Measurements from ENCODE around the gene RNPS1. TPM values are rescaled to one million over a fixed set of nuclear protein-coding genes. Genes with fewer than 3 reads are reported as not detected.

Gene RNPS1
- total RNA-seq, 1 donor from 2014 or later: 73.5 TPM

- Histone ChIP-seq H3K27me3 (ENCODE audit: control insufficient read depth, insufficient read depth, low read length) (peaks cover 11% of the 10 kb centered on the region), H3K36me3 (ENCODE audit: control insufficient read depth, insufficient read depth, low read length) (peaks cover 38% of the 10 kb centered on the region), H3K4me3 (ENCODE audit: low read depth, low read length) (no peak overlapping the region)
- DNase-seq (ENCODE audit: low read depth) (no peak), FAIRE-seq (no peak)
- TF ChIP-seq CTCF (IDR thresholded peaks at IDR 0.05; ENCODE audit: insufficient read depth, low read length, severe bottlenecking): no peak
These were observed 35.6 kb downstream of the RNPS1 start for GRCh38 chr16:2232094-2232990.

- peaks cover 4% of the 10 kb centered on the region for H3K27me3 ChIP-seq (ENCODE audit: control insufficient read depth, insufficient read depth, low read length)
- TF ChIP-seq CTCF (IDR thresholded peaks at IDR 0.05; ENCODE audit: insufficient read depth, low read length, severe bottlenecking): no peak
- FAIRE-seq (peak; percentile 55), DNase-seq (ENCODE audit: low read depth) (peak; percentile 62)
- H3K4me3 ChIP-seq (ENCODE audit: low read depth, low read length): no peak overlapping the region
- H3K36me3 ChIP-seq (ENCODE audit: control insufficient read depth, insufficient read depth, low read length): peaks cover 39% of the 10 kb centered on the region
These were observed 36.7 kb downstream of the RNPS1 start for GRCh38 chr16:2231016-2231931.

- FAIRE-seq: no peak
- no peak for DNase-seq (ENCODE audit: low read depth)
- no peak for TF ChIP-seq CTCF (IDR thresholded peaks at IDR 0.05; ENCODE audit: insufficient read depth, low read length, severe bottlenecking)
- H3K36me3 ChIP-seq (ENCODE audit: control insufficient read depth, insufficient read depth, low read length): peaks cover 37% of the 10 kb centered on the region
- H3K27me3 ChIP-seq (ENCODE audit: control insufficient read depth, insufficient read depth, low read length): no peaks in the 10 kb centered on the region
- no peak overlapping the region for H3K4me3 ChIP-seq (ENCODE audit: low read depth, low read length)
These were observed 37.5 kb downstream of the RNPS1 start for GRCh38 chr16:2230376-2230775.

- Histone ChIP-seq H3K27me3 (ENCODE audit: control insufficient read depth, insufficient read depth, low read length) (no peaks in the 10 kb centered on the region), H3K36me3 (ENCODE audit: control insufficient read depth, insufficient read depth, low read length) (peaks cover 35% of the 10 kb centered on the region), H3K4me3 (ENCODE audit: low read depth, low read length) (no peak overlapping the region)
- FAIRE-seq (no peak), DNase-seq (ENCODE audit: low read depth) (no peak)
- no peak for TF ChIP-seq CTCF (IDR thresholded peaks at IDR 0.05; ENCODE audit: insufficient read depth, low read length, severe bottlenecking)
These were observed 38.2 kb downstream of the RNPS1 start for GRCh38 chr16:2229632-2230250.

- no peak for DNase-seq (ENCODE audit: low read depth)
- H3K36me3 ChIP-seq (ENCODE audit: control insufficient read depth, insufficient read depth, low read length): peaks cover 33% of the 10 kb centered on the region
- no peaks in the 10 kb centered on the region for H3K27me3 ChIP-seq (ENCODE audit: control insufficient read depth, insufficient read depth, low read length)
- H3K4me3 ChIP-seq (ENCODE audit: low read depth, low read length): no peak overlapping the region
- TF ChIP-seq CTCF (IDR thresholded peaks at IDR 0.05; ENCODE audit: insufficient read depth, low read length, severe bottlenecking): no peak
- FAIRE-seq: no peak
These were observed 38.8 kb downstream of the RNPS1 start for GRCh38 chr16:2229091-2229490.
